BLaER1 (cell line): ENCODE results near the gene TEKT3.

Source experiments
- H3K27ac ChIP-seq: shearing (Covaris generic); formaldehyde crosslinking; 2 replicates; pipeline ENCODE4 v1.8.1; 2022
- H3K27me3 ChIP-seq: shearing (Covaris generic); formaldehyde crosslinking; 2 replicates; pipeline ENCODE4 v1.8.1; 2022
- H3K36me3 ChIP-seq: shearing (Covaris generic); formaldehyde crosslinking; 2 replicates; pipeline ENCODE4 v1.8.1; 2022
- H3K4me1 ChIP-seq: shearing (Covaris generic); formaldehyde crosslinking; 2 replicates; pipeline ENCODE4 v1.8.1; 2022
- H3K4me2 ChIP-seq: shearing (Covaris generic); formaldehyde crosslinking; 2 replicates; pipeline ENCODE4 v1.8.1; 2022
- H3K4me3 ChIP-seq: shearing (Covaris generic); formaldehyde crosslinking; 2 replicates; pipeline ENCODE4 v1.8.1; 2022
- H3K9ac ChIP-seq: shearing (Covaris generic); formaldehyde crosslinking; 2 replicates; pipeline ENCODE4 v1.8.1; 2022
- H3K9me3 ChIP-seq: shearing (Covaris generic); formaldehyde crosslinking; 2 replicates; pipeline ENCODE4 v1.8.1; 2022
- H4K20me1 ChIP-seq: shearing (Covaris generic); formaldehyde crosslinking; 2 replicates; pipeline ENCODE4 v1.8.1; 2022
- Cebpa-rat ChIP-seq: shearing (Covaris generic); IDR thresholded peaks from 2 replicates; pipeline ENCODE4 v1.8.1; 2022

The TEKT3 gene

GRCh38 chr17:15285466-15285865, 55.9 kb downstream of the TEKT3 start:
- TF ChIP-seq Cebpa-rat = no peak
- Histone ChIP-seq H3K27me3 (no peaks in the 10 kb centered on the region), H3K4me1 (no peaks in the 10 kb centered on the region), H4K20me1 (no peaks in the 10 kb centered on the region), H3K4me3 (no peak overlapping the region), H3K4me2 (no peak overlapping the region), H3K9me3 (no peaks in the 10 kb centered on the region), H3K9ac (no peak overlapping the region), H3K36me3 (no peaks in the 10 kb centered on the region), H3K27ac (no peak overlapping the region)

- Histone ChIP-seq H3K9ac (no peak overlapping the region), H3K27me3 (no peaks in the 10 kb centered on the region), H3K27ac (no peak overlapping the region), H3K9me3 (no peaks in the 10 kb centered on the region), H4K20me1 (no peaks in the 10 kb centered on the region), H3K4me2 (no peak overlapping the region), H3K36me3 (no peaks in the 10 kb centered on the region), H3K4me1 (no peaks in the 10 kb centered on the region), H3K4me3 (no peak overlapping the region)
- no peak for TF ChIP-seq Cebpa-rat
These were observed 56.9 kb downstream of the TEKT3 start for GRCh38 chr17:15284537-15284936.

DNA sequence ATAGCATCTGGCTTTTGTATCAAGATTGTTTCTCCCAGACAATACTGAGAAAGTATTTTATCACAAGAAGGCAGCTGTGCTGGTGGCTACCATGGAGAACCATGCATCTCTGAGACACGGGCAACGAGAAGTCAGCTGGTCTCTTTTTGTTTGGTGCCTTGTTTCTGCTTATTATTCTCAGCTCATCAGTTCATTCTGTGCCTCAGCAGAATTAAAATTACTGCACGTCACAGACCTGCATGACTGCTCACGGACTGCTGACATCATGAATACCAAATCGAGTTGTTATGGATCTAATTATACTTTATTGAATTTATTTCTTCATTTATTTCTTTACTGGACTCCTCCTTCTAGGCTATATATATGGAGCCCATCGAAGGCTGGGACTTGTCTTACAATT, 57.3 kb downstream of the TEKT3 start:
- H3K27me3 ChIP-seq = no peaks in the 10 kb centered on the region
- H3K27ac ChIP-seq = no peak overlapping the region
- no peak overlapping the region for H3K9ac ChIP-seq
- no peaks in the 10 kb centered on the region for H3K4me1 ChIP-seq
- H3K4me3 ChIP-seq = no peak overlapping the region
- H3K9me3 ChIP-seq = no peaks in the 10 kb centered on the region
- H3K36me3 ChIP-seq = no peaks in the 10 kb centered on the region
- TF ChIP-seq Cebpa-rat = no peak
- no peaks in the 10 kb centered on the region for H4K20me1 ChIP-seq
- H3K4me2 ChIP-seq = no peak overlapping the region

- Histone ChIP-seq H3K27ac (no peak overlapping the region), H3K4me2 (no peak overlapping the region), H3K4me3 (no peak overlapping the region), H3K27me3 (no peaks in the 10 kb centered on the region), H3K9me3 (no peaks in the 10 kb centered on the region), H4K20me1 (no peaks in the 10 kb centered on the region), H3K4me1 (no peaks in the 10 kb centered on the region), H3K36me3 (no peaks in the 10 kb centered on the region), H3K9ac (no peak overlapping the region)
- no peak for TF ChIP-seq Cebpa-rat
These were observed 59.5 kb downstream of the TEKT3 start for GRCh38 chr17:15281909-15282308.

GRCh38 chr17:15278924-15279477, 62.4 kb downstream of the TEKT3 start:
- H3K27me3 ChIP-seq = no peaks in the 10 kb centered on the region
- no peak for TF ChIP-seq Cebpa-rat
- H3K27ac ChIP-seq = no peak overlapping the region
- H4K20me1 ChIP-seq = no peaks in the 10 kb centered on the region
- H3K4me3 ChIP-seq = no peak overlapping the region
- H3K9ac ChIP-seq = no peak overlapping the region
- H3K4me1 ChIP-seq = no peaks in the 10 kb centered on the region
- no peaks in the 10 kb centered on the region; the same call in 1 of the 2 replicates for H3K9me3 ChIP-seq
- no peak overlapping the region for H3K4me2 ChIP-seq
- H3K36me3 ChIP-seq = no peaks in the 10 kb centered on the region

DNA sequence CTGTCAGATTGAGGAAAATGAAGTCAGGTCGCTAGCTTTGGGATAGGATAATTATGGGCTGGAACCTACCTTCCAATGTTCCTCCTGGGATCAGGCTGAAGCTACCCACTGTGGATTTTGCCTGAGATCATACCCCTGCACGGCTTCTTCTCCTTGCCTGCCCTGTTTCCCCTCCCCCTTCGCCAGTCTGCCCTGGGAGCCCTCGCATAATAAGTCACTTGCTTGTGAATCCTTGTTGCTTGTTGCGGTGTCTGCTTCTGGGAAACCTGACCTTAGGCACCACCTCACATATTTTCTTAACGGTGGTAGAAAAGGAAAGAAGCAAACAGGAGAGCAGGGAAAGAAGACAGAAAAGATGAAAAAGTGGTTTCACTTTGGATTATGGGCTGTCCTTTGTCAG, 63.0 kb downstream of the TEKT3 start:
- H3K4me1 ChIP-seq = no peaks in the 10 kb centered on the region
- no peaks in the 10 kb centered on the region for H3K27me3 ChIP-seq
- no peak overlapping the region for H3K27ac ChIP-seq
- no peaks in the 10 kb centered on the region; the same call in 1 of the 2 replicates for H3K9me3 ChIP-seq
- H3K4me3 ChIP-seq = no peak overlapping the region
- no peak overlapping the region for H3K9ac ChIP-seq
- no peaks in the 10 kb centered on the region for H3K36me3 ChIP-seq
- no peak overlapping the region for H3K4me2 ChIP-seq
- TF ChIP-seq Cebpa-rat = no peak
- H4K20me1 ChIP-seq = no peaks in the 10 kb centered on the region

GRCh38 chr17:15274017-15274416, 67.4 kb downstream of the TEKT3 start:
- Histone ChIP-seq H3K36me3 (no peaks in the 10 kb centered on the region), H3K9me3 (no peaks in the 10 kb centered on the region; the same call in 1 of the 2 replicates), H4K20me1 (no peaks in the 10 kb centered on the region), H3K9ac (no peak overlapping the region), H3K4me1 (no peaks in the 10 kb centered on the region), H3K4me3 (no peak overlapping the region), H3K4me2 (no peak overlapping the region), H3K27ac (no peak overlapping the region), H3K27me3 (no peaks in the 10 kb centered on the region)
- TF ChIP-seq Cebpa-rat = no peak

DNA sequence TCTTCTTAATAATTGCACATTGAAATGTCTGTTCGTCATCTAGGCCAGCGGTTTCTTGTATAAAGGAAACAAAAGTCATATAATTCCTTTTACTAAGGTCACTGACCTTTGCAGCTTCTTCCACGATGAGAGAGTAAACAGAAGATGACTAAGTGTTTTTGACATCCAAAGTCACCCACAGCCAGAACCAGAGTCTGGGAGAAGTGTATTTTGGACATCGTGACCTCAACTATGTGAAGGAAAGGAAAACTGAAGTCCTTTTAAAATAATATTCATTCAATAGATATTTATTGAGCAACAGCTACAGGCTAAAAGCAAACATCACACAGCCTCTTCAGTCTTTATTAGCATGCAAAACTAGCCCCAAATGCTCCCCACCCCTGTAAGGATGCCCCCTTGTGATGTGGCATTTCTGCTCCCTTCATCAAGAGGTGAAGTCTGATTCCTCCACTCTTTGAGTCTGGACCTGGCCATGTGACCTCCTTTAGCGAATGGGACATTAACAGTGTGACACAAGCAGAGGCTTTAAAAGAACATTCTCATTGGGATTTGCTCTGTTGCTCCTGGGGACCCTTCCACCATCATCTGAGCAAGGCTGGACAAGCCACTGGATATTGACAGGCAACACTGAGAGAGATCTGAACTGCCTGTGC, 68.1 kb downstream of the TEKT3 start:
- Histone ChIP-seq H3K9me3 (no peaks in the 10 kb centered on the region; the same call in 1 of the 2 replicates), H3K4me1 (no peaks in the 10 kb centered on the region), H3K27me3 (no peaks in the 10 kb centered on the region), H3K27ac (no peak overlapping the region), H3K4me3 (no peak overlapping the region), H3K4me2 (no peak overlapping the region), H3K9ac (no peak overlapping the region), H3K36me3 (no peaks in the 10 kb centered on the region), H4K20me1 (no peaks in the 10 kb centered on the region)
- no peak for TF ChIP-seq Cebpa-rat

DNA sequence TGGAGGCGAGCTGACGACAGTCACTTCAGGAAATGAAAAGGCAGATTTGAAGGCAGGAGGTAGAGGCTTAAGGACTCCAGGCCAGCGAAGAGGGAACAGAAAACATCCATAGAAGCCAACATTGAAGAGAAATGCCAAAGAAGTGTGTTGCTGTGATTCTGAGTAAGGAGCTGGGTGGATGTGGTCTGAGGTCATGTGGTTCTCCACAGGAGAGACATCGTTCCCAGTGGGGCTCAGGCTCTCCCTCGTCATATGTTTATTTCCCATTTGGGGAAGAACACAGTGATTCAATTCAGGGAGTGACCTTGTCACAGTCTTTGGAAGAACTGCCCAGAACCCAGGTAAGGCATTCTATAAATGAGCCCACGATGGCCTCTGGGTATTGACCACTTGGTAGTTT, 69.7 kb downstream of the TEKT3 start:
- Histone ChIP-seq H3K9me3 (no peaks in the 10 kb centered on the region; the same call in 1 of the 2 replicates), H4K20me1 (no peaks in the 10 kb centered on the region), H3K27ac (no peak overlapping the region), H3K4me1 (no peaks in the 10 kb centered on the region), H3K9ac (no peak overlapping the region), H3K4me3 (no peak overlapping the region), H3K4me2 (no peak overlapping the region), H3K36me3 (no peaks in the 10 kb centered on the region), H3K27me3 (no peaks in the 10 kb centered on the region)
- no peak for TF ChIP-seq Cebpa-rat

DNA sequence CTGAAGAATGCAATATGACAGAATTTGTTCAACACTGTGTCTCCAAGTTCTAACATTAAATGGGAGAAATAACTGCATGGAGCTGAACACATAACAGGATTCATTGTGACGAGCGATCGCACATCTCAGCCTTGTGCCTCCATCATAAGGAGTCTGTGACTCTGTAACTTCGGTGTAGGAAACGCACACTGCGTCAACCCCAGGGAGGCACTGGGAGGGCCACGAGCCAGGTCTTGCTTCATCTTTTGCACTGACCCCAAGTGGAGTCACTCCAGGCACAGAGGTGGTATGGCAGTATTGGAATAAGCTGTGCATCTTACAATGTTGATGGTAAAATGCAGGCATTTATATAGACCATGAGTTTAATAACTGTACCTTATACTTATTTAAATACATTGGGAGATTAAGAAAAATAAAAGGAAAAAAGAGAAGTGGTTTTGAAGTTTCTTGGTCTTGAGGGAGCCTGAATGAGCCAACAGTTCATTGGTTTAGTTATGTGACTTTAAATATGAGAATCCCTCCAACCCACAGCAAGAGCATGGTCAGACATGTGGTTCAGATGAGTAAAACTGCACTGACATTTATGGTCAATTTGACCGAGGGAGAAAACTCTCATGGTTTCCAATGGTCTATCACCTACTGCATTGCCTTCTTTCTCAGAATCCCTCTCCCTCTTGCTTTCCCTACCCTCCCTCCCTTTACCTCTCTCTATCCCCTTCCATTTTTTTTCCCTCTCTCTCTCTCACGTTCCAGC, 70.6 kb downstream of the TEKT3 start:
- Histone ChIP-seq H3K9ac (no peak overlapping the region), H3K4me3 (no peak overlapping the region), H3K4me1 (no peaks in the 10 kb centered on the region), H3K4me2 (no peak overlapping the region), H3K9me3 (no peaks in the 10 kb centered on the region; the same call in 1 of the 2 replicates), H3K27ac (no peak overlapping the region), H3K36me3 (no peaks in the 10 kb centered on the region), H3K27me3 (no peaks in the 10 kb centered on the region), H4K20me1 (no peaks in the 10 kb centered on the region)
- no peak for TF ChIP-seq Cebpa-rat
